IMR-90 (cell line): ENCODE measurements around the gene RNGTT. TPM values are rescaled to one million over a fixed set of nuclear protein-coding genes. Genes with fewer than 3 reads are reported as not detected.

Source experiments
- ATAC-seq: fragments of 200-7000 bp; cut with Tn5 transposase; 2 replicates; pipeline ENCODE4 v1.9.1; 2020; ENCODE audit warnings: low read depth, mild to moderate bottlenecking, moderate library complexity
- BruUV-seq: library from RNA; stranded (reverse); fragments of 400-500 nt; replicated peaks from 2 replicates; lab custom pipeline; 2021; lab: Mats Ljungman, UMichigan
- CTCF ChIA-PET: fragments of 300-600 bp; formaldehyde crosslinking; extraction: SDS; loops from one replicate; lab custom pipeline; 2021; ENCODE audit warnings: antibody characterized with exemption; lab: Yijun Ruan, JAX
- POLR2A ChIA-PET: fragments of 300-600 bp; sonication (Branson Sonifier 250); formaldehyde crosslinking; loops from one replicate; lab custom pipeline; 2022; ENCODE audit warnings: antibody characterized with exemption; ENCODE audit not compliant: unreplicated experiment; lab: Charles Lee
- DNase-seq: peaks from one replicate; pipeline ENCODE4 v3.0.0; 2013
- H2AFZ ChIP-seq: replicated peaks from 2 replicates; pipeline ENCODE3; 2013; ENCODE audit warnings: low read length, mild to moderate bottlenecking; ENCODE audit not compliant: poor library complexity
- H2AK5ac ChIP-seq: 2 replicates; pipeline ENCODE4 v1.6.1; 2013; ENCODE audit warnings: low read depth, low read length, inconsistent platforms
- H2AK9ac ChIP-seq: replicated peaks from 2 replicates; pipeline ENCODE3; 2013; ENCODE audit warnings: mild to moderate bottlenecking, low read depth, low read length, moderate library complexity; ENCODE audit not compliant: poor library complexity
- H2BK120ac ChIP-seq: 2 replicates; pipeline ENCODE4 v1.6.1; 2013; ENCODE audit warnings: low read depth, low read length, inconsistent platforms
- H2BK15ac ChIP-seq: 3 replicates; pipeline ENCODE4 v1.6.1; 2013; ENCODE audit warnings: low read depth, low read length, inconsistent platforms
- H2BK20ac ChIP-seq: 2 replicates; pipeline ENCODE4 v1.6.1; 2013; ENCODE audit warnings: low read depth, mild to moderate bottlenecking, inconsistent platforms, low read length, moderate library complexity
- H2BK5ac ChIP-seq: 2 replicates; pipeline ENCODE4 v1.6.1; 2013; ENCODE audit warnings: mild to moderate bottlenecking, low read depth, low read length, inconsistent platforms; ENCODE audit not compliant: poor library complexity, severe bottlenecking
- H3K14ac ChIP-seq: replicated peaks from 2 replicates; pipeline ENCODE4 v1.6.1; 2013; ENCODE audit warnings: low read depth, low read length, inconsistent platforms
- H3K18ac ChIP-seq: 2 replicates; pipeline ENCODE4 v1.6.1; 2013; ENCODE audit warnings: low read depth, low read length, control low read depth
- H3K23ac ChIP-seq: 2 replicates; pipeline ENCODE4 v1.6.1; 2013; ENCODE audit warnings: low read depth, low read length, inconsistent platforms
- H3K27ac ChIP-seq: 2 replicates; pipeline ENCODE4 v1.5.1; 2013; ENCODE audit warnings: mild to moderate bottlenecking, control low read depth, low read length; ENCODE audit not compliant: insufficient read depth
- H3K27me3 ChIP-seq: 2 replicates; pipeline ENCODE4 v1.6.1; 2013; ENCODE audit warnings: low read length; ENCODE audit not compliant: control insufficient read depth, insufficient read depth
- H3K36me3 ChIP-seq: 2 replicates; pipeline ENCODE4 v1.6.1; 2013; ENCODE audit warnings: low read length, mixed read lengths; ENCODE audit not compliant: control insufficient read depth, insufficient read depth
- H3K4ac ChIP-seq: 2 replicates; pipeline ENCODE4 v1.6.1; 2013; ENCODE audit warnings: low read depth, low read length, inconsistent platforms
- H3K4me1 ChIP-seq: 2 replicates; pipeline ENCODE4 v1.6.1; 2013; ENCODE audit warnings: low read length, mixed read lengths; ENCODE audit not compliant: control insufficient read depth, insufficient read depth
- H3K4me2 ChIP-seq: 2 replicates; pipeline ENCODE4 v1.6.1; 2013; ENCODE audit warnings: low read depth, mild to moderate bottlenecking, control low read depth, low read length, moderate library complexity
- H3K4me3 ChIP-seq: 2 replicates; pipeline ENCODE4 v1.5.1; 2013; ENCODE audit warnings: low read depth, mild to moderate bottlenecking, control low read depth, low read length, moderate library complexity; ENCODE audit not compliant: insufficient read depth
- H3K56ac ChIP-seq: 2 replicates; pipeline ENCODE4 v1.6.1; 2013; ENCODE audit warnings: low read length, inconsistent platforms; ENCODE audit not compliant: insufficient read depth; ENCODE audit errors: extremely low read depth
- H3K79me1 ChIP-seq, 2 experiments: 2 replicates each; pipeline ENCODE4 v1.6.1; 2013; ENCODE audit warnings: low read length in 2 of 2, inconsistent platforms in 1 of 2, low read depth in 1 of 2
- H3K9ac ChIP-seq: 2 replicates; pipeline ENCODE4 v1.6.1; 2013; ENCODE audit warnings: low read depth, low read length, control low read depth
- H3K9me1 ChIP-seq: 2 replicates; pipeline ENCODE4 v1.6.1; 2013; ENCODE audit warnings: low read length, inconsistent platforms; ENCODE audit not compliant: insufficient read depth
- H3K9me3 ChIP-seq: 2 replicates; pipeline ENCODE4 v1.6.1; 2013; ENCODE audit warnings: low read length; ENCODE audit not compliant: control insufficient read depth, insufficient read depth
- H4K20me1 ChIP-seq: 2 replicates; pipeline ENCODE4 v1.6.1; 2013; ENCODE audit warnings: low read length, inconsistent platforms; ENCODE audit not compliant: insufficient read depth
- H4K5ac ChIP-seq: 2 replicates; pipeline ENCODE4 v1.6.1; 2013; ENCODE audit warnings: mild to moderate bottlenecking, low read depth, low read length, control low read depth
- H4K8ac ChIP-seq, 2 experiments: 2 replicates each; pipeline ENCODE4 v1.6.1; 2013; ENCODE audit warnings: low read depth in 2 of 2, low read length in 2 of 2, control low read depth in 1 of 2, inconsistent platforms in 1 of 2
- H4K91ac ChIP-seq: 2 replicates; pipeline ENCODE4 v1.6.1; 2013; ENCODE audit warnings: low read depth, low read length, inconsistent platforms; ENCODE audit not compliant: insufficient read depth
- FOS ChIP-seq: fragments of 150-350 bp; IDR thresholded peaks from 2 replicates; pipeline ENCODE4 v1.6.1; 2016; ENCODE audit warnings: low read depth, low read length
- WGBS, 2 experiments: methylation state at CpG; one replicate each; pipeline versions ENCODE4 v1.1.5 to v1.1.7; 2013; ENCODE audit warnings: missing lambda C conversion rate in 2 of 2; ENCODE audit not compliant: insufficient read length in 1 of 2; ENCODE audit errors: extremely low coverage in 2 of 2; 5-methylcytosine and 5-hydroxymethylcytosine counted together
- dilution Hi-C: fragments of 300-500 bp; cut with HindIII; formaldehyde crosslinking; loops from one replicate; pipeline ENCODE4 v1.14.3; 2018; ENCODE audit warnings: low sequenced_read_pairs; ENCODE audit not compliant: unreplicated experiment
- in situ Hi-C: fragments of 300-500 bp; cut with MboI; formaldehyde crosslinking; loops from 3 replicates; pipeline ENCODE4 v1.14.3; 2019; ENCODE audit warnings: low sequenced_read_pairs, inconsistent platforms, mixed read lengths
- intact Hi-C: fragments of 100-400 bp; cut with micrococcal nuclease; formaldehyde crosslinking; loops from 2 replicates; pipeline ENCODE4 v1.10.0; 2022
- polyA plus RNA-seq, 3 experiments: library from polyadenylated mRNA; depleted of rRNA; stranded (reverse); fragments of >200 nt; gene quantifications; 2 replicates each; pipeline ENCODE4 v1.2.3, GENCODE V29; 2012; ENCODE audit warnings: low replicate concordance in 1 of 3
- total RNA-seq: library from RNA; depleted of rRNA; stranded (reverse); fragments of >200 nt; gene quantifications from 2 replicates; pipeline ENCODE4 v1.2.3, GENCODE V29; 2012

Gene RNGTT
- total and polyA plus RNA-seq, 2 of the 4 experiments (the other 2 are of a cell fraction), result 5.4 to 21.7 TPM

- ChIA-PET POLR2A (no interaction called here), CTCF (no interaction called here)
- WGBS, 2 experiments, result no CpG with 5 or more reads among the region's 2 CpGs
- Histone ChIP-seq H3K4me2 (no peak overlapping the region), H3K36me3 (peaks cover 3% of the 10 kb centered on the region; the same call in 1 of the 2 replicates), H3K9me3 (no peaks in the 10 kb centered on the region), H3K56ac (no peak overlapping the region), H3K9me1 (peaks cover 3% of the 10 kb centered on the region), H3K4me3 (no peak overlapping the region), H3K18ac (no peak overlapping the region), H3K79me1 (peaks cover 0 to 8% of the 10 kb centered on the region in 2 experiments; a peak in 2 of 4 replicates), H2AK5ac (no peak overlapping the region), H2BK120ac (no peak overlapping the region), H2BK20ac (no peak overlapping the region), H3K4ac (no peak overlapping the region), H4K8ac (no peak overlapping the region), H4K20me1 (no peaks in the 10 kb centered on the region), H2AFZ (no peak overlapping the region), H3K27ac (no peak overlapping the region), H3K4me1 (peaks cover 2% of the 10 kb centered on the region; the same call in 1 of the 2 replicates), H2AK9ac (no peak overlapping the region), H2BK15ac (no peak overlapping the region), H2BK5ac (no peak overlapping the region), H3K14ac (no peak overlapping the region), H3K9ac (no peak overlapping the region), H3K27me3 (no peaks in the 10 kb centered on the region), H4K5ac (no peak overlapping the region), H4K91ac (no peak overlapping the region), H3K23ac (no peak overlapping the region)
- DNase-seq, result no peak
- BruUV-seq, result no TSS peak
- no peak for TF ChIP-seq FOS
- intact Hi-C loops (no loop called here), dilution Hi-C loops (no loop called here), in situ Hi-C loops (loop anchor here (25.0 kb wide), 1 partner anchor 1298 kb away; no protein-coding TSS in a partner anchor)
- ATAC-seq, result no peak
These were observed 103.1 kb downstream of the RNGTT start for GRCh38 chr6:88860310-88860709.
